GM19438 (cell line): Measurements from ENCODE around the gene ALDH1A3.

Experiments used
- ATAC-seq: cut with Tn5 transposase; IDR thresholded peaks from one replicate; pipeline ENCODE4 v1.9.1; 2021; ENCODE audit warnings: low read depth; ENCODE audit not compliant: unreplicated experiment

Gene ALDH1A3

GRCh38 chr15:100944986-100945385 lies 65.4 kb downstream of the ALDH1A3 start:
- no peak for ATAC-seq

- no peak for ATAC-seq
Observed at GRCh38 chr15:100947760-100948429, 68.3 kb downstream of the ALDH1A3 start.

GRCh38 chr15:100948430-100948762 lies 68.8 kb downstream of the ALDH1A3 start:
- no peak for ATAC-seq

DNA sequence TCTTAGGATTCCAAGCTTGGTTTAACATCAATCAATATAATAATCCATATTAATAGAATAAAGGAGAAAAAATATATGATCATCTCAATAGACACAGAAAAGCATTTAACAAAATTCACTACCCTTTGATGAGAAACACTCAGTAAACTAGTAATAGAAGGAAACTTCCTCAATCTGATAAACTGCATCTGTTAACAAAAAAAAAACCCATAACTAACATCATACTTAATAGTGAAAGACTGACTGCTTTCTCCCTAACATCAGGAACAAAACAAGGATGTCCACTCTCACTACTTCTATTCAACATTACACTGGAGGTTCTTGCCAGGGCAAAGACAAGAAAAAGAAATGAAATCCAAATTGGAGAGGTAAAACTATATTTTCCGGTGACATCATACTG lies 70.1 kb downstream of the ALDH1A3 start:
- no peak for ATAC-seq

- ATAC-seq, result no peak
Observed at GRCh38 chr15:100951965-100952364, 72.3 kb downstream of the ALDH1A3 start.

- ATAC-seq, result no peak
Observed at GRCh38 chr15:100952566-100952965, 72.9 kb downstream of the ALDH1A3 start.

- no peak for ATAC-seq
Observed at GRCh38 chr15:100958326-100959065, 78.9 kb downstream of the ALDH1A3 start.

GRCh38 chr15:100959066-100960050 lies 79.7 kb downstream of the ALDH1A3 start:
- ATAC-seq, result no peak
